HG02943 (cell line): ENCODE results near the gene ELF3.
A peak's percentile ranks its signal among the peaks of the same experiment; 100 is the strongest.
"Not testable (repeated sequence)": the region's sequence is repeated elsewhere in the genome, so short reads cannot be mapped to it uniquely, and the experiment has no call there.

ENCODE experiments used
- ATAC-seq: cut with Tn5 transposase; IDR thresholded peaks from one replicate; pipeline ENCODE4 v1.9.1; 2021; ENCODE audit warnings: mild to moderate bottlenecking, low read depth, moderate library complexity; ENCODE audit not compliant: unreplicated experiment

ELF3 gene

DNA sequence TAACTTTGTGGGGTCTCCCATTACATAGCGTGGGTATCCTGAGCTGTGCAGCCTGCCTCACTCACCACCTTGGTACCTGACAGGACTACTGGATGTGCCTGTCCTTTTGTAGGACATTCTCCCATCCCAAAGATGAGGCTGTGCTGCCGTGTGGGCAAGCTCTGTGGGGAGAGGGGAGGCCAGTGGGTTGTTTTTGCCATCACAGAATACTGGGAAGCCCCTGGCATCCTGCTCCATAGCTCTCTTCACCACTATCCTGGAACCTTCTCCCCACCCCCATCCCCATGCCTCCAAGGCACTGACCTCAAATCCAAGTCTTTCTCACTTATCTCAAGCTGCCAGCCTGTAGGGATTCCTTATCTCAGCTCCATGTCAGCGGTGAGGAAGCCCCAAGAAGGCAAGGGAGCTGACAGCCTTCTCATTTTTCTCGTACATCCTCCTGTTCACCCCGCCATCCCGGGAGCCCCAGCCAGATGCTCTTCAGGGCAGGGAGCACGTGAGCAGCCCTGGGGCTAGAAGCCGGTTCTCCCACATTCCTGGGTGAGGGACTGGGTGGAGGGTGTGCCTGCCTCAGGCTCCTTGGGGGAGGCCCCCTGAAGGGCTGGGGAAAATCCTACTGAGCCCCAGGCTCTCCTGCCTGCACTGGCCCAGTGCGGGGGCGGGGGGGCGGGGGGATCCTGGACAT lies 2.4 kb upstream of the ELF3 start:
- no peak for ATAC-seq

DNA sequence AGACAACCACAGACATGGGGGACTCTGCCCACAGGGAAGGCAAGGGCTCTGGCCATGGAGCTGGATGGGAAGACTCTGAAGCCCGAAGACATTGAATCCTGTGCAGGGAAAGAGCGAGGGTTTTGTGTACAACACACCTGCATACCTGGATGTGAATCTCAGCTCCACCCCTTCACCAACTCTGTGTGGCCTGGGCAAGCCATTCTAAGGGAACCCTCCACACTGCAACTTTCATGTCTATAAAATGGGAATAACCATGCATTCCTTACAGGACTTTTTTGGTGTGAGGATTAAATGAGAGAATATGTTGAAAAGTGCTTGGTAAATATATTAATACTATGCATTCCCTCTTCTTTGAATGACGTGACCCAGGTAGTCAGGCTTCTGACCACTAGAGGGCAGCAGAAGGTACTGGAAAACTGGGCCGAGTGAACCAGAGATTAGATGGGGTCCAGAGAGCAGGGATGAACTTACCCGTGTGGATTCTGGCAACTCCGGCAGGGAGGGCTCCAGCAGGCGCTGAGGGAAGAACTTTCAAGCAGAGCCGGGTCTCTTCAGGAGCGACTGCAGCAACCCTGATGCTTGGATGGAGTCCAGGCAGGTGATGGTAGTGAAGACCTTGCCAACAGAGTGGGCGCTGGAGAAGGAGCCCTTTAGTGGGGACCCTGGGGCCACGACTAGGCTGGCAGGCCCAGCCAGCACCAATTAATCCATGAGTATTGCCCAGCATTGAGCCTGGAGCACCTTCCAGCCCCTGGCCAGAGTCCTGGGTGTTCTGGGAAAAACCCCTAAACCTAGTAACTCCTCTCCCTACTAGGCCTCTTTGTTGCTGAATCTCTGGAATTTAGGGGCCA lies 834 bp upstream of the ELF3 start:
- ATAC-seq: peak; percentile 45

DNA sequence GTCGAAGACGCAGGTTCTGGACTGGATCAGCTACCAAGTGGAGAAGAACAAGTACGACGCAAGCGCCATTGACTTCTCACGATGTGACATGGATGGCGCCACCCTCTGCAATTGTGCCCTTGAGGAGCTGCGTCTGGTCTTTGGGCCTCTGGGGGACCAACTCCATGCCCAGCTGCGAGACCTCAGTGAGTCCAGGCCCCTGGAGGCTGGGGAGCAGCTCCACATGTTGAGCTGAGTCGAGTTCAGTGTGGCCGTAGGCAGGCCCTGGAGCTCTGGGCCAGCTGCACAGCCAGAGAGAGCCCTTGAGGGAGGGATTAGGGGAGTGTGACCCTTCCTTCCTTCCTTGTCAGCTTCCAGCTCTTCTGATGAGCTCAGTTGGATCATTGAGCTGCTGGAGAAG lies 1.6 kb downstream of the ELF3 start:
- ATAC-seq: no peak

DNA sequence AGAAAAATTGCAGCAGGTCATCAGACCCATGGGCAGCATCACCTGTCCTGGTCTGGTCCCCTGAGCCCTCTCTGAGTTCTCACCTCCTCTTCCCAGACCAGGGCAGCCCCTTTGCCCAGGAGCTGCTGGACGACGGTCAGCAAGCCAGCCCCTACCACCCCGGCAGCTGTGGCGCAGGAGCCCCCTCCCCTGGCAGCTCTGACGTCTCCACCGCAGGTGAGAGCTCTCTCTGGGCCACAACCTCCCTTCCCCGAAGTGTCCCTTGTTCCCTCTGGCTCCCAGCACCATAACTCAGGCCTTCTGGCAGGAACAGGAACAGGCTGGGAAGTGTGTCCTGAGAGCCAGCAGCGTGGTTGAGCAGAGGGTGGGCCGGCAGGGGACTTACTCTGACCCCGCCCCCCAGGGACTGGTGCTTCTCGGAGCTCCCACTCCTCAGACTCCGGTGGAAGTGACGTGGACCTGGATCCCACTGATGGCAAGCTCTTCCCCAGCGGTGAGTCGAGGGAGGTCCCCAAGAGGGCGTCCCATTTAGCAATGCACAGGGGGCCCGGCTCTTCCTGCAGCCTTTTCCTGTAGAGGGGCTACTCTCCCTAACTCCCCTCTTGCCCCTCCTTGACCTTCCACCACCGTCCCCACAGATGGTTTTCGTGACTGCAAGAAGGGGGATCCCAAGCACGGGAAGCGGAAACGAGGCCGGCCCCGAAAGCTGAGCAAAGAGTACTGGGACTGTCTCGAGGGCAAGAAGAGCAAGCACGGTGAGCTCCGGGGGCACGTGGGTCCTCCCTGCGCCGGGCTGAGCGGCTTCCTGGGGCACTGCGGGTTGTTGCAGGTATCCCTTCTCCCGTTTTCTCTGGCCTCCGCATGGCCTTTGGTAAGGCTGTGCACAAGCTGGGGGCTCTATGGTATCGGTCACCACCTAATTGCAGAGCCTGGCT lies 2.4 kb downstream of the ELF3 start:
- ATAC-seq: no peak

DNA sequence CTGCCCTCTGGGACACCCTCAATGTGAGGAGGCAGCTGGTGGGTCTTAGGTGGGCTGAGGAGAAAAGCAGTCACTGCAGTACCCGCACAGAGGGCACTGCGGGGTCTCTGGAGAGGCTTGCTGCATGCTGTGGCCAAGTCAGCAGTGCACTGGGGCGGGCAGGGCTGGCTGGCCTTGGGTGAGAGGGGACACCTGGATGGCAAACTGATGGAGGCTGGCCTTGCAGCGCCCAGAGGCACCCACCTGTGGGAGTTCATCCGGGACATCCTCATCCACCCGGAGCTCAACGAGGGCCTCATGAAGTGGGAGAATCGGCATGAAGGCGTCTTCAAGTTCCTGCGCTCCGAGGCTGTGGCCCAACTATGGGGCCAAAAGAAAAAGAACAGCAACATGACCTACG lies 3.2 kb downstream of the ELF3 start:
- ATAC-seq: no peak

DNA sequence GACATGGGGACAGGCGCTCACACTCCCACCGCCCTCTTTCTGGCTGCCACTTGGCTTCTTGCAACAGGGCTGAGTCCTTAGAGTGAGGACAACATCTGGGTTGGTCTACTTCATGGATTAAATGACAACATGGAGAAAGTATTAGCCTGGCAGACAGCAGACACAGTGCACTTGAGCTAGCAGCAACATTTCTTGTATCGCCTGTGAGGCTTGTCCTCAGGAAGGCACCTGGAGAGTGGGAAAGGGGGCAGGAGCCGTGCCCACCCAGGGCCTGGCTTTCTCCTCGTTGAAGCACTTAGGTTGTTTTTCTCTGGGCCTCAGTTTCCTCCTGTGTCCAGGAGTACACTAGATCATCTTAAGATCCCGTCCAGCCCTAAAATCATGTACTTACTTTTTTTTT lies 3.7 kb downstream of the ELF3 start:
- no peak for ATAC-seq

DNA sequence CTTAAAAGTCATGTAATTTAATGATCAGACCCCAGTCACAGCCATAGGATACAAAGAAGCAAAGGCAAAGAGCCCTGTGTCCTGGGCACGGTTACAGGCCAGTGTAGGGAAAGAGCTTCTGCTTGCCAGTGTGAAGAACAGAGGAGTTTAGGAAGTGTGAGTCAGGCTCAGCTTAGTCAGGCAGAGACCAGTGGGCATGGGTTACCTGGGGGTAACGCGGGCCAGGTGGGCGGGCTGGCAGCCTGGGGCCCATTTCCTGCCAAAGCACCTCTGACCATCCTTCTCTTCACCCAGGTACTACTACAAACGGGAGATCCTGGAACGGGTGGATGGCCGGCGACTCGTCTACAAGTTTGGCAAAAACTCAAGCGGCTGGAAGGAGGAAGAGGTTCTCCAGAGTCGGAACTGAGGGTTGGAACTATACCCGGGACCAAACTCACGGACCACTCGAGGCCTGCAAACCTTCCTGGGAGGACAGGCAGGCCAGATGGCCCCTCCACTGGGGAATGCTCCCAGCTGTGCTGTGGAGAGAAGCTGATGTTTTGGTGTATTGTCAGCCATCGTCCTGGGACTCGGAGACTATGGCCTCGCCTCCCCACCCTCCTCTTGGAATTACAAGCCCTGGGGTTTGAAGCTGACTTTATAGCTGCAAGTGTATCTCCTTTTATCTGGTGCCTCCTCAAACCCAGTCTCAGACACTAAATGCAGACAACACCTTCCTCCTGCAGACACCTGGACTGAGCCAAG lies 4.7 kb downstream of the ELF3 start:
- no peak for ATAC-seq

DNA sequence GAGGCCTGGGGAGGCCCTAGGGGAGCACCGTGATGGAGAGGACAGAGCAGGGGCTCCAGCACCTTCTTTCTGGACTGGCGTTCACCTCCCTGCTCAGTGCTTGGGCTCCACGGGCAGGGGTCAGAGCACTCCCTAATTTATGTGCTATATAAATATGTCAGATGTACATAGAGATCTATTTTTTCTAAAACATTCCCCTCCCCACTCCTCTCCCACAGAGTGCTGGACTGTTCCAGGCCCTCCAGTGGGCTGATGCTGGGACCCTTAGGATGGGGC lies 5.2 kb downstream of the ELF3 start:
- no peak for ATAC-seq

DNA sequence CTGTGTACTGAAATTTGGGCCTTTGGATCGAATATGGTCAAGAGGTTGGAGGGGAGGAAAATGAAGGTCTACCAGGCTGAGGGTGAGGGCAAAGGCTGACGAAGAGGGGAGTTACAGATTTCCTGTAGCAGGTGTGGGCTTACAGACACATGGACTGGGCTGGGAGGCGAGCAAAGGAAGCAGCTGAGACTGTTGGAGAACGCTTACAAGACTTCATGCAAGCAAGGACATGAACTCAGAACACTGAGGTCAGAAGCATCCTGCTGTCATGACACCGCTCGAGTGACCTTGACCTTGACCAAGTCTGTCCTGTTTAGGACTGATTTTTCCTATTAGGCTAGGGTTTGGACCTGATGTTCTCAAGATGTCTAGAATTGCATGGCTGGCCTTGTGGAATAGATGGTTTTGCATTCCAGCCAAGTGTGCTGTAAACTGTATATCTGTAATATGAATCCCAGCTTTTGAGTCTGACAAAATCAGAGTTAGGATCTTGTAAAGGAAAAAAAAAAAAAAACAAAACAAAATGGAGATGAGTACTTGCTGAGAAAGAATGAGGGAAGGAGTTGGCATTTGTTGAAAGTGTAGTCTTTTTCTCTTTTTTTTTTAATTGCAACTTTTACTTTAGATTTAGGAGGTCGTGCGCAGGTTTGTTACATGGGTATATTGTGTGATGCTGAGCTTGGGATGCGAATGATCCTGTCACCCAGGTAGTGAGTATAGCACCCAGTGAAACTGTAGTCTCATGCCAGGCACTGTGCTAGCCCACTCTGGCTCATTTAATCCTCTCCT lies 5.8 kb downstream of the ELF3 start:
- no peak for ATAC-seq

DNA sequence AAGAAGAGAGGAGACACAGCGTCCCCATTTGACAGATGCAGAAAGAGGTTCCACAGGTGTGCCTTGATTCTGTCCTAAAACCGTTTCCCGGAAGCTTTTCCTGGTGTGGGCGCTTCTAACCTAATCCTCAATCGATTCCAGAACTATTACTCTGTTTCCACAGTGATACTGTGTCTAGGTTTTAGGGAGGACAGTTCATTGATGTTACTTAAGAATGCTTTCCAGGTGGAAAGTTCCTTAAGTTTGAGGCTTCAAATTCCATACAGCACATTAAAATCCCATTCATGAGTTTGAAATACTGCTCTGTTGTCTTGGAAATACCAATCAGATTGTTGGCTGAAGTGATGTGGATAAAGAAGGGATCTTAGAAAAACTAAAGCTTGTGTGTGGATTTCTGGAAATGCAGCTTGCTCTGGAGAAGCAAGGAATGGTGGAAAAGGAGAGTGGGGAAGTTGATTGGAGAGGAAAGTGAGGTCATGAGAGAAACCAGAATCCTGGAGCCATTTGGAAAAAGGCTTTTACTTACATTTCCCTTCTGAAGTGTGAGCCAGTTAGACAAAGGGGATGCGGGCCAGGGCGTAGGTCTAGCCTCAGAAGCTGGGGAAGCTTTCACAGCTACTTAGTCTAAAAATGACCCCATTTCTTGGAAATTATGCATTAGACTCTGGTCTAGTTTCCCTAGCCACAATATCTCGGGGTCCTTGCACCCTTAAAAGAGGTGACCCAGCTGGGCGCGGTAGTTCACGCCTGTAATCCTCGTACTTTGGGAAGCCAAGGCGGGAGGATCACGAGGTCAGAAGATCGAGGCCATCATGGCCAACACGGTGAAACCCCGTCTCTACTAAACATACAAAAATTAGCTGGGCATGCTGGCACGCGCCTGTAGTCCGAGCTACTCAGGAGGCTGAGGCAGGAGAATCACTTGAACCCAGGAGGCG lies 6.7 kb downstream of the ELF3 start:
- ATAC-seq: no peak

DNA sequence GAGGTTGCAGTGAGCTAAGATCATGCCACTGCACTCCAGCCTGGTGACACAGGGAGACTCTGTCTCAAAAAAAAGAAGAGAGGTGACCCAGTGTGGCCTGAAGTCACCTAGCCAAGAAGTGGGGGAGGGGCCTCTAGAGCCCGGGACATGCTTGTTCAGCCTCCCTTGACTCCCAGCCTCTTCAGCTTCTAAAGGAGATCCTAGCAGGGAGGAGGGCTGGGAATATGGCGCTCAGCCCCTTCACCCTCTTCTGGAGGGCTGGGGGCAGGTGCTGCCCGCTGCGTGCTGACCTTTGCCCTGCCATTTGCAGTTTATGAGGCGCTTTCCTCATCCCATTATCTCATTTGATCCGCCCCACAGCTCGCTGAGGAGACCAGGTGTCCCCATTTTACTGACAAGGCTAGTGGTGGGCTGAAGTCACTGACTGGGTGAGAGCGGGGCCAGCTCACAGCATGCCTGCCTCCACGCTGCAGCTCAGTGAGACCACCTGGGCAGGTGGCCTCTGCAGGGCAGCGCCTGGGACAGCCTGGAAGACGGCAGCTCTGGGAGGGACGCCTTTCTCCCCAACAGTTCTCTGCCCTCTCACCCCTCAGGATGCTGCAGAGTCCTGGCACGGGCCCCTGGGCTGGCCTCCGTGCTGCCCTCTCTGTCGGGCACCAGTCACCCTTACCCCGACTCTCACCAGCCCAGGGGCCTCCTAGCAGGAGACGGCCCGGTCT lies 7.5 kb downstream of the ELF3 start:
- ATAC-seq: no peak

DNA sequence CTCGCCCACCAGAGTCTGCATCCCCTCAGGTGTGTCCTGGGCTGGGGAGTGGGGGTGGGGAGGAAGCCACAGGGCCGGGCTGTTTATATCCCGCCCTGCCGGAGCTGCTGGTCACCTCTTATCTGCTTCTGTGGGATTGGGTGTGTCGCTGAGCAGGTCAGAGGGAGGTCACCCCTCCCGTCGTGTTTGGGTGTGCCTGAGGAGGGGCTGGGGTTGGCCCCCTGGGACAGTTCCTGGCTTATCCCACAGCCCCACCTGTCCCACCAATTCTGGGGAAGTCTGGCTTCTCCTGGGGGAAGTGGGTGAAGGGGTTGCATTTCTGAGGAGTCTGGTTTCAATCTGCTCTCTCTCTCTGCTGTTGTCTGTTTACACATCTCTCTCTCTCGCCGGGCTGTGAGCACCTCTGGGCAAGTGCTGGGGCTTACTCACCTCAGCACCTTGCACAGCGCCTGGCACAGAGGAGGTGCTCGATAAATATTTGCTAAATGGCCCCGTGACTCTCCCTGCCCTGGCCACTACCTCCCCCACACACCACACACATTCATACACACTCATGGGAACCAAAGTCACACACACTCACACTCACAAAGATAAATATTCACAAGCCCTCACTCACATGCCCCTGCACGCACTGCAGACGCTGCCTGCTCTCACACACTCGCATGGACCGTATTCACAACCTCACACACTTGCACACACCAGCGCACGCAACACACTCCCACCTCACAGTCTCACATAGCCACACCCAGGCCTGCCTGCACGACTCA lies 8.3 kb downstream of the ELF3 start:
- ATAC-seq: no peak

DNA sequence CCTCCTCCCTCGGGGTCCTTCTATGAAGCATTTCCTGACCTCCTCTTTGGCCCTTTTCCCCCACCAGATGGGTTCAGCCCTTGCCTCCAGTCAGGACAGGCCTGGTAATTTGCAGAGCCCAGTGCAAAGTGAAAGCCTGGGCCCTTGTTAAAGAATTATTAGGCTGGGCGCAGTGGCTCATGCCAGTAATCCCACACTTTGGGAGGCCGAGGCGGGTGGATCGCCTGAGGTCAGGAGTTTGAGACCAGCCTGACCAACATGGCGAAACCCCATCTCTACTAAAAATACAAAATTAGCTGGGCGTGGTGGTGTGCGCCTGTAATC lies 8.8 kb downstream of the ELF3 start:
- ATAC-seq: not testable (repeated sequence)

DNA sequence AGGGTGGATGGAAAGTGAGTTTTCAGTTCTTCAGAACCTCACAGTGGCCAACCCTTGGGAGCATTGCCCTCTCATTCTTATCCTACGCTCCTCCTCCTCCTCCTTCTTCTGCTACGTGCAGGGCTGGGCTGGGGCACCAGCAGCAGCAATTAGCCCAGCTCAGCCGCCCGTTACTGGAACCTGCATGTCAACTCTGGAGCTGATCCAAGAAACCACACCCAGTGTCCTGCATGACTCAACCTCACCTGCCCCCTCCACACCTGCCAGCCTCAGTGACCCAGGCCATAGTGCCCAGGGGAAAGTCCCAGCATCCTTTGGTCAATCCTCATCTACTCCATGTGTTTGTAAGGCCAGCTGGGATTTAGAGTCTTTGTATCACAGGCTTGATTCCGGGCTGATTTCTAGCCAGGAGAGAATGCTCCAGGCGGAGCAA lies 12.6 kb downstream of the ELF3 start:
- ATAC-seq: no peak

DNA sequence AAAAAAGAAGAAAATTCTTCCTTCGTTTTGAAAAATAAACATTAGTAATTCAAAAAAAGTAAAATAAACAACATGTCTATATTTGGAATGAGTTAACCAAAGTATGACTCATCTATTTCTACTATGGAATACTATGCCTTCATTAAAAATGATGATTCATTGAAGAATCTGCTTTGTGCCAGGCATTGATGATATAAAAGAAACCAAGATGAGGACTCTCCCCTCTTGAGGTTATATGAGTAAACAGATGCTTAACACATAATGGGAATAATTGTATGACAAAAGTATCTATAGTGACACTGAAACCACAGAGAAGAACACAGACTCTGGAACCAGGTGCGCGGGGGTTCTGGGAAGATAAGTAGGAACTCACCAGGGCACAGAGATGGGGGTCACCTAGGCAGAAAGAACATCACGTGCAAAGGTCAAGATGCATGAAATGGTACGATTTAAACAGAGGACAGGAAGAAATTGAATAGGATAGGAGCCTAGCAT lies 18.8 kb downstream of the ELF3 start:
- no peak for ATAC-seq

DNA sequence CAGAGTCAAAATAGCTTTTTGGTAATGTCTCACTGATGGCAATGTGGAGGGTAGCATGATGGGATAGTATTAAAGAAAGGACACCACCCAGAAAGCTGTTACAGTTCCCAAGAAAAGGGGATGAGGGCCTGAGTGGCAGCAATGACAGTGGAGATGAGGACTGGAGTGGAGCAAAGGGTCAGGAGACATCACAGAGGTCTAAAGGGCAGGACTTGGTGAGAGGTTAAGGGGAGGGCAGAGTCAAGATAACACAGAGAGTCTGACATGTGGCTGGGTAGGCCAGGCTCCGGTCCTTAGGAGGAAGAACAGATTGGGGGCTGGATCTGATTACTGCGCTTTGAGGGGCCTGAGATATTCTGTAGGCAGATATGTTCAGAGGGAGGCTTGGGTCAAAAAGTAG lies 19.3 kb downstream of the ELF3 start:
- ATAC-seq: no peak

DNA sequence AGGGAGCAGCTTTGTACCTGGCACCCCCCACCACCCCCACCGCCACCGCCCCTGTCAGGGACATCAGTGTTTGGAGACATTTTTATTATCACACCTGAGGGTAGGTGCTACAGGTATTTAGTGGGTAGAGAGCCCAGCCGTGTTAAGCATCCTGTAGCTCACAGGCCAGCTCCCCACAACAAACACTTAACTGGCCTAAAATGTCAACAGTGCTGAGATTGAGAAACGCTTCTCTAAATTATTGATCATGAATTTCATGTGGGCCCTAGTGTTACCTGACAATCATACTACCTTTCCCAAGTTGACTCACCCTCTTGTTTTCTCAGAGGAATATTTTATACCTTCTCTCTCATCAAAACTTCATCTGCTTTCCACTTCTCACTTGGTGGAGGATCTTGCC lies 21.4 kb downstream of the ELF3 start:
- ATAC-seq: no peak
